G401.6 (cell line): Measurements from ENCODE around the gene ANKRD33B.
"Not testable (repeated sequence)": the region's sequence is repeated elsewhere in the genome, so short reads cannot be mapped to it uniquely, and the experiment has no call there.

Experiments used
- FAIRE-seq: peaks from 2 replicates; lab custom pipeline; 2012; peaks lifted over from hg19 to GRCh38; lab: Jason Lieb, UNC

ANKRD33B gene

DNA sequence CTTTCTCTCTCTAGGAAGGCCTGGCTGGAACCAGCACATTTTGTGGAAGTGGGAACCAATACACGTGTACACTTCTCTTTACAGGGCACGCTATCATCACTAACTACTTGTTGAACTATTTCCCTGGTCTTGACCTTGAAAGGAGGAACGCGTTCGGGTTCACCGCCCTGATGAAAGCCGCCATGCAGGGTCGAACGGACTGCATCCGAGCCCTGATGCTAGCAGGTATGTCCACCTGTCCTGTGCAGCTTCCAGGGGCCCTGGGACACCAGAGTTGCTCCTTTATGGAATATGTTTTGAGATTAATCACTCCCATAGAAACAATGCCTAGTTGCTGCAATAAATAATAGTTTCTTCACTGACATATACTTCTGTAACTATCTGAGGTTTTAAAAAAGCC, 74.1 kb downstream of the ANKRD33B start:
- FAIRE-seq, result no peak

DNA sequence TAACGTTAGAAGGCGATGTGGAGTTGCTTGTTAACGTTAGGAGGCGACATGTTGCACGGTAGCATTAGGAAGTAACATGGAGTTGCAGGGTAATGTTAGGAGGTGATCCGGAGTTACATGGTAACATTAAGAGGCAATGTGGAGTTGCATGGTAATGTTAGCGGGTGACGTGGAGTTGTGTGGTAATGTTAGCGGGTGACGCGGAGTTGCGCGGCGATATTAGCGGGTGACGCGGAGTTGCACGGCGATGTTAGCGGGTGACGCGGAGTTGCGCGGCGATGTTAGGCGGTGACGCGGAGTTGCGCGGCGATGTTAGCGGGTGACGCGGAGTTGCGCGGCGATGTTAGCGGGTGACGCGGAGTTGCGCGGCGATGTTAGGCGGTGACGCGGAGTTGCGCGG, 74.9 kb downstream of the ANKRD33B start:
- FAIRE-seq, result not testable (repeated sequence)

DNA sequence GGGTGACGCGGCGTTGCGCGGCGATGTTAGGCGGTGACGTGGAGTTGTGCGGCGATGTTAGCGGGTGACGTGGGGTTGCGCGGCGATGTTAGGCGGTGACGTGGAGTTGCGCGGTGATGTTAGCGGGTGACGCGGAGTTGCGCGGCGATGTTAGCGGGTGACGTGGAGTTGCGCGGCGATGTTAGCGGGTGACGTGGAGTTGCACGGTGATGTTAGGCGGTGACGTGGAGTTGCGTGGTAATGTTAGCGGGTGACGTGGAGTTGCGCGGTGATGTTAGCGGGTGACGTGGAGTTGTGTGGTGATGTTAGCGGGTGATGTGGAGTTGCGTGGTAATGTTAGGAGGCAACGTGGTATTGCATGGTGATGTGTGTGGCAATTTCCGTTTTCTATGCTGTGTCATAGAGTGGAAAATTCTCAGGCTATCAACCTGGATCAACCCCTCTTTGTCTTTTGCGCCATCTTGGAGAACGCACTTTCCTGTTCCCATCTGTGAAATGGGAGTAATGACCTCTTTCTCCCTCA, 76.0 kb downstream of the ANKRD33B start:
- no peak for FAIRE-seq

DNA sequence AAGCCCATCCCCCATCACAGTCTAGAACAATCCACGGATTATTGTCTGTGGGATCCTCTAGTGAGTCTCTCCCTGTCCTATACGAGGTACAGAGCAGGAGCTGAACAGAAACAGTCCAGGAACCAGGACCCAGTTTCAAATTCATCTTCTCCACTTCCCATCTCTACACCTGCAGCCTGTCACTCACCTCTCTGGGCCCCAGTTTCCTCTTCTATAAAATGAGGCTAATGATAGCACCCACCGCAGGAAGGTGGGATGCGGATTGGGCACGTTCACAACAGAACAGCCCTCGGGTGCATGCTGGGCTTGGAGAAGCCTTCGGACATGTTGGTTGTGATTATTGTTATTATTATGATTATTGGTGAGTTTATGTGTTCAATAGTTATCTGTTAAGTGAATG, 78.5 kb downstream of the ANKRD33B start:
- no peak for FAIRE-seq

DNA sequence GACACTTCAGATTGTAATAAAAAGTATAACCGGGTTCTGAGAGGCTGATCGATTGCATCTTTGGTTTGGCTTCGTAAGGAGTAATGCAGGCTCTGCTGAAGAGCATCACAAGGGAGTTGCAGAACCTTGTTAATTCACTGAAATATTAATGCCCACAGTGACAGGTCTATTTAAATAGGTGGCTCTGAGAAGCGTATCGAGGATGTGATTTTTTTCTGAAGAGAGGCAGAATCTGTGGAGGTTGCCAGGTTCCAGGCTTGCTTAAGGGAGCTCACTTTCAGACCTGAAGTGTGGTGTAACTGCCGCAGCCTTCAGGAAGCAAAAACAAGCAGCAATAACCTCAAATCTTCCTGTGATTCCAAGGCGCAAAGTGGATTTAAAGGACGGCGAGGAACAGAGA, 80.3 kb downstream of the ANKRD33B start:
- FAIRE-seq, result no peak

DNA sequence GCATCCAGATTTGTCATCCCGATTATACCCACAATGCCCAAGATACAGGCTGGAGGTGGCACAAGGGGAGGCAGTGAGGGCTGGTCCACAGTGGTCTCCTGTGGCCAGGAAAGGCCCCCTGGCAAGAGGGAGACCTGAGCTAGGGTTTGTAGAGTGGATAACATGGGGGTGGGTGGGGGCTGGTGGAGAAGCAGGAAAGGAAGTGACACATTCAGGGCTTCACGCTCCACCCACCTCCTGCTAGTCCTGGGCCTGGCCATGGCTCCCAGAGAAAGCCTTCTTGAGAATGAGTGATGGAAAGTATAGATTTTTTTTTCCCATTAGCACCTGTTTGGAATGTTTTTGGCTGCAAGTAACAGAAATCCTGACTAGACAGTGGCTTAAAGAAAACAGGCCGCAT, 81.3 kb downstream of the ANKRD33B start:
- FAIRE-seq, result no peak

DNA sequence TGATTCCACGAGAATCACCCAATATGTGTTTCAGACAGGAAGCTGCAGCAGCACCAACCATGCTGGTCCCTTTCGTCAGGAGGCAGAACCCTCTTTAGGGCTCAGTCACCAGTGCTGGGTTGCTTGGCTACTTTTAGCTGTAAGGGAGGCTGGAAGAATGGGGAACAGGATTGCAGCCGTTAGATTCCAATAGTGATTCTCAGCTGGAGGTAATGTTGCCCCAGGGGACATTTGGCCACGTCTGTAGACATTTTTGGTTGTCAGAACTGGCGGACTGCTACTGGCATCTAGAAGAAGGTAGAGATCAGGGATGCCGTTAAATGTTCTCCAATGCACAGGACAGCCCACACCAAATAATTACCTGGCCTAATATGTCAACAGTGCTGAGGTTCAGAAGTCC, 81.8 kb downstream of the ANKRD33B start:
- no peak for FAIRE-seq

DNA sequence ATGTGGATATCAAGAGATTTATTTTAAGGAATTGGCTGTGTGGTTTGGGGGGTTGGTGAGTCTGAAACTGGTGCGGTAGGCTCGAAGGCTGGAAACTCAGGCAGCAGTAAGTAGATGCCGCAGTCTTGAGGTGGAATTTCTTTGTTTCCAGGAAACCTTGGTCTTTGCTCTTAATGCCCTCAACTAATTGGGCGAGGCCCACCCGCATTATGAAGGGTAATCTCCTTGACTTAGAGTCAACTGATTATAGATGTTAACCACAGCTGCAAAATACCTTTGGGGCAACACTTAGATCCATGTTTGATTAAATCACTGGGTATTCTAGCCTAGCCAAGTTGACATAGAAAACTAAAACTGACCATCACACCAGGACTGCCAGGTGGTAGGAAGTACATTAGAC, 83.8 kb downstream of the ANKRD33B start:
- FAIRE-seq, result no peak

DNA sequence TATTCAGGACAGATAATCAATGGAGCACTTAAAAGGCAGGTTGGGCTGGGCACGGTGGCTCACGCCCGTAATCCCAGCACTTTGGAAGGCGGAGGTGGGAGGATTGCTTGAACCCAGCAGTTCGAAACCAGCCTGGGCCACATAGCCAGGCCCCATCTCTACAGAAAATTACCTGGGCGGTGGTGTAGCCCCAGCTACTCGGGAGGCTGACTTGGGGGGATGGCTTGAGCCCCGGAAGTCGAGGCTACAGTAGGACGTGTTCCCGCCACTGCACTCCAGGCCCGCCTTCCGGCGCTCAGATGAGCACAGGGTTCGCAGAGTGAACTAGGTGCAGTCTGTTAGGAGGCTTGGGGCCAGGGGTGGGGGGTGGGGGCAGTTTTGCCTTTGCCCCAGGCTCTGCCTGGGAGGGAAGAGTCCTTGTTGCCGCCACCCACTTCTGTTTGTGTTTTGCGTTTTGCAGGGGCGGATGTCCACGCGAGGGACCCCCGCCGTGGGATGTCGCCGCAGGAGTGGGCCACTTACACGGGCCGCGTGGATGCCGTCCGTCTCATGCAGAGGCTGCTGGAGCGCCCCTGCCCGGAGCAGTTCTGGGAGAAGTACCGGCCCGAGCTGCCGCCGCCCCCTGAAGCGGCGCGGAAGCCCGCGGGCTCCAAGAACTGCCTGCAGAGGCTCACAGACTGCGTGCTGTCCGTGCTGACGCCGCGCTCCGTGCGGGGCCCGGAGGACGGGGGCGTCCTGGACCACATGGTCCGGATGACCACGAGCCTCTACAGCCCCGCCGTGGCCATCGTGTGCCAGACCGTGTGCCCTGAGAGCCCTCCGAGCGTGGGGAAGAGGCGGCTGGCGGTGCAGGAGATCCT, 85.2 kb downstream of the ANKRD33B start:
- FAIRE-seq, result no peak

DNA sequence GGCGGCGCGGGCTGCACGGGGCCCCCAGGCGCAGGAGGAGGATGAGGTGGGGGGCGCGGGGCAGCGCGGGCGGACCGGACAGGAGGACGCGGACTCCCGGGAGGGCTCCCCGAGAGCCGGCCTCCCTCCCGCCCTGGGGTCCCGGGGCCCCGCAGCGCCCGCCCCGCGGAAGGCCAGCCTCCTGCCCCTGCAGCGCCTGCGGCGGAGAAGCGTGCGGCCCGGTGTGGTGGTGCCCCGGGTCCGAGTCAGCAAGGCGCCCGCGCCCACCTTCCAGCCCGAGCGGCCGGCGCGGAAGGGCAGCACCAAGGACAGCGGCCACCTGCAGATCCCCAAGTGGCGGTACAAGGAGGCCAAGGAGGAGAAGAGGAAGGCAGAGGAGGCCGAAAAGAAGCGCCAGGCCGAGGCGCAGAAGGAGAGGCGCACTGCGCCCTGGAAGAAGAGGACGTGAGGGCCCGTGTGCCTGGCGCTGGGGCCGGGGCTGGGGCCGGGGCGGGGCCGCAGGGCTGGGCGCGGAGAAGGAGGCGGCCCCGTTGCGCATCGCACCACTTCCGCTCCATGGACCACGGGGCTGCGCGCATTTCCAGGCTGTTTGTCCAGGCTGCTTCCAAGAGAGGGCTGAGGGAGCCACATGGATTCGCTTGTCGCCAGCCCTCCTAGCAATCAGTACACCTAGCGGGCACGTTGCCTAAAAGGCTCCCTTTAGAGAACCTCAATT, 86.0 kb downstream of the ANKRD33B start:
- FAIRE-seq, result no peak

DNA sequence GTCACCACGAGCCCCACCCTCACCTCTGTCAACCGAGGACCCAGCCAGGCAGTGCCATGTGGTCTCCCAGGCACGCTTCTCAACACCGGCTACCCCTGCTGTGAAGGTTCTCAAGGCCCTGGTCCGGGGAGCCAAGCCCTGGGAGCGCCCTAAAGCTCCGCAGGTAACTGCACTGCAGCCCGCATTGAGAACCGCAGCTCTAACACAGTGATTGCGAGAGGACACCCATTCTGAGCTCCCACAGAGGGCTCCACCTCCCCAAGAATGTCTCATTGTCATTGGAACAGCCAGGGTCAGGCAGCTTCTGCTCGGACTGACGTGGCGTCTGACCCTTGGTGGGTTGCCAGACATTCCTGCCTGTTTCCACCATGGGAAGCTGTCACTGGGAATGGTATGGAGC, 88.3 kb downstream of the ANKRD33B start:
- no peak for FAIRE-seq

DNA sequence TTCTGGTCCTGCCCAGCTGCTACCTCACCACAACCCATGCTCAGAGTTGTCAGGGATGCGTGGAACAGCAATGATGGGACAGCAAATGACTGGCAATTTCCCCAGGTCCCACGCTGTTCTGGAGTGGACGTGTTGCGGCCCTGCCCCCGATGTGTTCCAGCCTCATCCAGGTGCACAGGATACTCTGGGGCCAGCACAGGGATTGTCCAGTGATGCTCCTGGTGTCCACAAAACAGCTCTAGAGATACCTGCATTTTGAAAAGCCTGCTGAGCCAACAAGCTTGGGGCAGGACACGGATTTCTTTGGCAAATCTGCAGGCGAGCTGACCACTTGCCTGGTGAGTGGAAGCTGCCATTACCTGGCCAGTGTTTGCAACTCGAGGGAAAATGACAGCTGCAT, 88.7 kb downstream of the ANKRD33B start:
- FAIRE-seq, result no peak

DNA sequence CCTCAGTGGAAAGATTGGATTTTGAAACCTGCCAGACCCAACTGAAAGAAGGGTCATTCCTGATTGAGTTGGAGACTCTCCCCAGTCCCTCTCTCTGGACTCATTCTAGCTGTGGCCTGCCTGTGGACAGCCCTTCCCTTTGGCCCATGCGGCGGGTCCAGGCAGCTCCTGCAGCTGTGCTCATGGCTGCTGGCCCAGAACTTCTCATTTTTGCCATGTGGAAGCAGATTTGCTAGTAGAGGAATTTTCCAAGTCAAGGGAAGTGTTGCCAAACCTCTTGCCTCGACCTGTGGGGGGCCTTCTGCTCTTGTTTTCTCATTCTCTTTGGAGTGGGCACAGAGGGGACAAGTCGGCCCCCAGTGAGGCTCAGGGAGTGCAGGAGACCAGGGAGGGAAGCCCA, 89.2 kb downstream of the ANKRD33B start:
- no peak for FAIRE-seq

DNA sequence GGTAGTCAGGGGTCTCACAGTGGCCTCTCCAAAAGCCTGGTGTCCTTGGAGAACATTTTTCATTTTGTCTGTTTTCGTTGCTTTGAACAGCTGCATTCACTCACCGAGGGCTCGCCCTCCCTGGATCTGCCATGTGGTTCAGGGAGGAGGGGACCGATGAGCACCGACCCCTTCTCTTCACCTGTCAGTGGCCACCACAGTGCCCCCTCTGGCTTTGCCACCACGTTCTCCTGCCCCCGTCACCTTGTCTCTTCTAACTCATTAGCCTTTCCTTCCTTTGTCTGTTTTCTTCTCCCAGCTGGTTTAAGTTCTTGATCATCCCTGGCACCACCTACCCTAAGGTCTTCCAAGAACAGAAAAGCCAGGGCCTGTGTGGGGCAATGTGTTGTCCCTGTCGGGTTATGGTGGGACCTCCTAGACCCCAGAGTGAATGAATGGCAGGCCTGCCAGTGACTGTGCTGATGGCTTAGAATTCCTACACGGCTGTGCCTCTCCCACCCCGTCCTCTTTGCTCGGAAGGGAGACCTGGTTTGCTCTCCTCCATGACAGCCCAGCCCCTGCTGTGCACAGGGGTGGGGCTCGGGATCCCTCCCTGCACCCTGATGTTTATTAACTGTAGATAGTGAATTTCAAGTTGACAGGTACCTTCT, 90.0 kb downstream of the ANKRD33B start:
- no peak for FAIRE-seq

DNA sequence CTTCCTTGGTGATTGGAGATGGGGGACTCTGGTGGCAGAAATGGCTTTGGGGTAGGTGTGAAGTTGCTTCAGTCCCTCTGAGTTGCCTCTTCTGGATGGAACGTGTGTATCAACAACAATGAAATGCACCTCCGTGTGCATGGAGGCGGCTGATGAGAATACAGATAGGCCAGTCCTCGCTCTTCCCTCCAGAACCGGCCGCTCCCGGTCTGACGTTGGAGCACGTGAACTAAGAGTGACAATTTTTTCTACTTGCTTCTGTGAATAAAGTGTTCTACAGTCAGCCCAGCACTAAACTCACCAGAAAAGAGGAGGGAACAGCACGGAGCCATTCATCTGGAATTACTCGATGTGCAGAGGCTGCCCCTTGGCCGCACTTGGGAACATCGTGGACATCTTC, 90.7 kb downstream of the ANKRD33B start:
- no peak for FAIRE-seq

DNA sequence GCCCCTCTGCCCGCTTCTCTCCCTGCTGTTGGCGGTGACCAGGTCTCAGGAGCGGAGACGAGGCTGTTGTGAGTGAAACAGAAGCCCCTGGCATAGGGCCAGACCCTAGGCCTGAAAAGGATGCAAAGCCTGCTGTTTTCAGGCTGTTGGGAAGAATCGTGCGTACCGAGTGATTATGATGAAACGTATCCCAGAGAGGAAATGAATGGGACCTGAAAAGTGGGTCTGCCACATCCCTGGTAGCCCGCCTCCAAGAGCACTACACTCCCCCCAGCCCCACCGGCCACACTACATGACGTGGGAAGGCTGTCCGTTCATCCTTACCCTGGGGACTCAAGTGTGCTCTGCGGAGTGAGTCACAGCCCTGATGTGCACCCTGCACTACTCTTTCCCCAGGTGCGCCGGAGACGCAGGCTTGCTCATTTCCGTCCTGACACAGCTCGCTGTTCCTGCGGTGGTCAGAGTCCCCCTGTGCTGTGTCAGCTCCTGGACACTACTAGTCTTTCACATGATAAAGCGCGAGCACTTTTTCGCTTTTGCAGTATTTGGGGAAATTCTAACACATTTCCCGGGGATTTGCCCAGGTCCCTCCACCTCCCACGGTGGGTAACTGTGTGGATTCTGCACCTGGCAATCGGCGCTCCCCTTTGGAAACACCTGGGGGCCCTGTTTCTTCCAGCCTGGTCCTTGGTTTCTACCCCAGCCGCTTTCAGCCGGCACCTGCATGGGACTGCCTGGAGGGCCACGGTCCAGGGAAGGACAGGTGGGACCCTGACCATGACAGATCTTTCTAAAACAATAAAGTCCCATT, 91.5 kb downstream of the ANKRD33B start:
- no peak for FAIRE-seq

DNA sequence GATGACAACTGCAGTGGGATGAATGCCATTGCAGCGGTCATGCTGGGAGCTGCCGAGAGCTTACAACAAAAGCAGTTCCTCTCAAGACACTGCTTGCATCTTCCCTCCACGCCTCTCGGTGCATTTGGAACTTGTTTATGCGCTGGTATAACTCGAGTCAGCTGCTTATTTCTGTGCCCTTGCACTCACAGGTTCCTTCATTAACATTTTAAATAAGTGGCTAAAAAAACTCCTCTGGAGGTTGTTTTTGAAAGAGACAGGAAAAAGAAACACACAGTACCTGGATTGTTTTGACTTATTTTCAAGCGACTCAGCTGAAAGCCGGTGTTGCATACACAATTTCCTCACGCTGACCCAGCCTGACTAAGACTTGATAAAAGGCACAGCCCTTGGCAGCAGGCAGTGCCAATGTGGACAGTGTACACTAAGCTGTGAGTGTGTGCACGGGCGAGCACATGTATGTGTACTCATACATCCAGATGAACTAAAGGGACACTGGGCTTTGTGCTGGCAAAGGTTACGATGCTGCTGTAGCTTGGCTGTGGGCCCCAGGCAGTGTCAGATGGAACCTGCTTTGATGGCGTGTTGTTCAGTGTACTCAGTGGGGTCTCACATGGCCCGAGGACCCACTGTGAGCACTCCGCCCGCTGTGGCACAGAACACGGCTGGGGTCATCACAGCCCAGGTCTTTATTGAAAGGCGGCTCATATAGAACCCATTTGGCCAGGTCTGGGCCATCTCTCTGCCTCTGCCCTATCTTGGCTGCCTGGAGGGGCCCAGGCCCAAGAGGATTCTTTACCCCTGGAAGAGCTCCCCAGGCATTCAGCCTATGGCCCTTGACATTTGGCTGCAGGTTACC, 92.3 kb downstream of the ANKRD33B start:
- no peak for FAIRE-seq

DNA sequence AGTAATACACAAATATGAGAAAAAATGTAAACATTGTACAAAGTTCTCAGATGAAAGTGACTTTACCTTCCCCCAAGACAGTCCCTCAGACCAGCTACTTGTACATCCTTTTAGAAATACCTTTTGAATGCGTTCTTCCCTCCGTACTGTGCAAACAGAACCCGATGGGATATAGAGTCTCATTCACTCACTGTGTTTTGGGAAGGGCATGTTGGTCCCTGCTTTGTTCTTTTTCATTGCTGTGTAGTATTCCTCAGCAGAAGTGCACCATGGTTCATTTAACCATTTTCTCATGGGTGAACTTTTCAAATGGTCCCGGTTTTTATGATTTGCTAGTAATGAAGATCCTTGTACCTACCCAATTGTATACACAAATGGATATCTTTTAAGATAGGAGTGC, 94.4 kb downstream of the ANKRD33B start:
- no peak for FAIRE-seq

DNA sequence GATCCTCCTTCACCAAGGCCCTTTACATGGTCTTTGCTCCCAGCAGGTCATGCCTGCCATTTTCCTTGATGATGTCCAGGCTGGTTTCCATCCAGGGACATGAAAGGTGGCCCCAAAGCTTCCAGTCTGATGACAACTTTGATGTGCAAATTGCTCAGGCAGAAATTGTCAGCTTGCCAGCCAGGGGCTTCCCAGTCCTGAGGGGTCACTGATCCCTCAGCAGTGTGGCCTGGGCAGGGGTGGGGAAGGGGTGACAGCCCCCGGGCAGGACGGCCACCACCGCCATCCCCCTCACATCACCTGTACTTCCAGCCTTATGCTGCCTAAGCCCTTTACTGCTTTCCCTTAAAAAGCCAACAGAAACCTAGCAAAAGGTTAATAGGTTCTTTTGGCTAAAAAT, 96.3 kb downstream of the ANKRD33B start:
- no peak for FAIRE-seq

DNA sequence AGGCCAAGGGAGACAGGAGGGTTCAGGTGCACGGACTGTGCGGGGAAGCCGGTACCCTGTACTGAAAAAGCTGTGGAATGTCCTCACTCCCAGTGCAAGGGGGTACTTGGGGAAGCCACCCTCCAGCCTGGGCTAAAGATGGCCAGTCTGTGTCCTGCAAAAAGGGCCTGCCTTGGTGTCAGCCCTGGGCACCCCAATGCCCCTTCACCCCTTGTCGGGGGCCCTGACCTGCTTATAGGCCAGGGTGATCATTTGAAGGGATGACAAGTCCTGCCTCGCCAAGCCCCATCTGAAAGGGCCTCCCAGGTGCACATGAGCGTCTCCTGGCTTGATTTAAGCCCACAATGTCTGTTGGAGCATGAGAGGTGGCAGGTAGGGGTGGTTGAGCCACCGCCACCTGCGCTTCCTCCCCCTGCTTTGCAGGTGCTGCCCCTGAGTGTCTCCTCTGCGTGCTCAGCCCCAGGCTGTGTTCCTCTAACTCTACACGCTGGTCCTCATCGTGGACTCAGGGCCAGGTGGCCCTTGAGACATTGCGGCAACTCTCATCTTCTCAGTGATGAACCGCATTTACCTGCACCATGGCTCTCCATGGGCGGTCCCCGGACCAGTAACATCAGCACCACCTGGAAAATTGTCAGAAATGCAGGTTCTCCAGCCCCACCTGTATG, 97.0 kb downstream of the ANKRD33B start:
- no peak for FAIRE-seq

DNA sequence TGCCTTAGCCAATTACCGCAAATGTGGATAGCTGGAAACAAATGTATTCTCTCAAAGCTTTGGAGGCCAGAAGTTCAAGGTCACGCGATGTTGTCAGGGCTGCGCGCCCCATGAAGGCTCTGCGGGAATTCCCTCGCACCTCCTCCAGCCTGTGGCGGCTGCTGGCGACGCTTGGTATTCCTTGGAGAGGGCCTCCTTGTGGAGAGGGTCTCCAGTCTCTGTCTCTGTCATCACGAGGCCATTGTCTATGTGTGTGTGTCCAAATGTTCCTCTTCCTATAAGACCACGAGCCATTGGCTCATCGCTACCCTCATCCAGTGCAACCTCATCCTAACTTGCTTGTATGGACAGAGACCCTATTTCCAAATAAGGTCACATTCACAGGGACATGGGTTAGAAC, 97.5 kb downstream of the ANKRD33B start:
- no peak for FAIRE-seq
